Activated CD8-positive, alpha-beta memory T cell treated with anti-CD3 and anti-CD28 coated beads, Interleukin-2, amount 10 ng/mL, durations not matched to agents 7 days and 5 days (primary cell): Measurements from ENCODE around the gene ZNF253. TPM values are rescaled to one million over a fixed set of nuclear protein-coding genes. Genes with fewer than 3 reads are reported as not detected.
"Not testable (repeated sequence)": the region's sequence is repeated elsewhere in the genome, so short reads cannot be mapped to it uniquely, and the experiment has no call there.

ENCODE experiments used
- ATAC-seq: fragments of 150-1000 bp; cut with Tn5 transposase; one replicate; pipeline ENCODE4 v1.10.0; 2021; ENCODE audit warnings: moderate library complexity
- CTCF ChIA-PET: fragments of 350-600 bp; sonication (Branson Sonifier 250); formaldehyde crosslinking; loops from one replicate; lab custom pipeline; 2021; ENCODE audit warnings: antibody characterized with exemption; lab: Charles Lee
- DNase-seq: peaks from one replicate; pipeline ENCODE4 v3.0.0-alpha.2; 2020
- H3K27ac Mint-ChIP-seq: one replicate; pipeline ENCODE4 v1.8.0; 2021; ENCODE audit warnings: mild to moderate bottlenecking, mixed read lengths
- H3K27me3 Mint-ChIP-seq: one replicate; pipeline ENCODE4 v1.8.0; 2021; ENCODE audit warnings: mixed read lengths
- H3K36me3 Mint-ChIP-seq: one replicate; pipeline ENCODE4 v1.8.0; 2021; ENCODE audit warnings: mild to moderate bottlenecking, mixed read lengths
- H3K4me1 Mint-ChIP-seq: one replicate; pipeline ENCODE4 v1.8.0; 2021; ENCODE audit warnings: mixed read lengths
- H3K4me3 Mint-ChIP-seq: one replicate; pipeline ENCODE4 v1.8.0; 2021; ENCODE audit warnings: mild to moderate bottlenecking, moderate library complexity, mixed read lengths
- H3K9me3 Mint-ChIP-seq: one replicate; pipeline ENCODE4 v1.8.0; 2022; ENCODE audit warnings: low read depth, mixed read lengths
- total RNA-seq, 2 experiments: library from RNA; stranded (reverse); gene quantifications; one replicate each; pipeline ENCODE4 v1.2.3, GENCODE V29; 2021

ZNF253 gene
- total RNA-seq, 2 experiments from 2014 or later = 19.9 to 20.2 TPM

GRCh38 chr19:19860756-19861390, 4.8 kb upstream of the ZNF253 start:
- Mint-ChIP-seq H3K27ac (peak overlapping the region; percentile 80), H3K4me3 (peak overlapping the region; percentile 76), H3K9me3 (peaks cover 24% of the 10 kb centered on the region), H3K4me1 (peaks cover 8% of the 10 kb centered on the region), H3K27me3 (no peaks in the 10 kb centered on the region), H3K36me3 (peaks cover 45% of the 10 kb centered on the region)
- ATAC-seq = peak; percentile 21
- DNase-seq = peak; percentile 69
- CTCF ChIA-PET = no interaction called here

DNA sequence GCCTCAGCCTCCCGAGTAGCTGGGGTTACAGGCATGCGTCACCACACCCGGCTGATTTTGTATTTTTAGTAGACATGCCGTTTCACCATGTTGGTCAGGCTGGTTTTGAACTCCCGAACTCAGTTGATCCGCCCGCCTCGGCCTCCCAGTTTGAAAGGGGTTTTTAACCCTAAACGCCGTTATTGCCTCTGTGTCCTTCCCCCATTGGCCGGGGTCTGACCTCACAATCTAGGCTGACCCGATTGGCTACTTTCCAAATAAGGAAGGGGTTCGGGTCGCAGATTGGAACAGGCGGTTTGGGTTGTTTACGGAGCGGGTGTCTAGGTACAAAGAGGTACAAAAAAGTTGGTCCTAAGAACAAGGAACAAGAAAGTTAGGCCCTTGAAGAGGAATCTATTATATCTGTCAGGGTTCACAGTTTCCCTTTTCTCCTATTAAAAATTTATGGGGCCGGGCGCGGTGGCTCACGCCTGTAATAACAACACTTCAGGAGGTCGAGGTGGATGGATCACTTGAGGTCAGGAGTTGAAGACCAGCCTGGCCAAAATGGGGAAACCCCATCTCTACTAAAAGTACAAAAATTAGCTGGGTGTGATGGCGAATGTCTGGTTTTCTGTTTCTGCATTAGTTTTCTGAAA, 1.0 kb downstream of the ZNF253 start:
- peak overlapping the region; percentile 100 for H3K27ac Mint-ChIP-seq
- H3K4me3 Mint-ChIP-seq = peak overlapping the region; percentile 99
- DNase-seq = peak; percentile 83
- peaks cover 23% of the 10 kb centered on the region for H3K9me3 Mint-ChIP-seq
- peaks cover 45% of the 10 kb centered on the region for H3K36me3 Mint-ChIP-seq
- H3K27me3 Mint-ChIP-seq = no peaks in the 10 kb centered on the region
- CTCF ChIA-PET = interaction anchor here (0.6 to 2.3 kb wide), 4 partner anchors 31 to 200 kb away, joined by 3 to 16 read pairs (median 6); partner anchors contain the start of genes ZNF506 and ZNF93
- H3K4me1 Mint-ChIP-seq = peaks cover 26% of the 10 kb centered on the region
- ATAC-seq = peak; percentile 28

- ATAC-seq, CTCF ChIA-PET, H3K4me3 Mint-ChIP-seq, DNase-seq, H3K27me3 Mint-ChIP-seq, H3K27ac Mint-ChIP-seq: not testable (repeated sequence)
- peaks cover 69% of the 10 kb centered on the region for H3K36me3 Mint-ChIP-seq
- H3K9me3 Mint-ChIP-seq = peaks cover 22% of the 10 kb centered on the region
- peaks cover 42% of the 10 kb centered on the region for H3K4me1 Mint-ChIP-seq
Observed at GRCh38 chr19:19870086-19870485, 4.4 kb downstream of the ZNF253 start.

GRCh38 chr19:19871932-19872331, 6.2 kb downstream of the ZNF253 start:
- CTCF ChIA-PET = interaction anchor here (1.3 kb wide), 1 partner anchor 86 kb away, joined by 3 read pairs; no protein-coding TSS in a partner anchor
- no peak for ATAC-seq
- H3K27ac Mint-ChIP-seq = no peak overlapping the region
- DNase-seq = no peak
- peaks cover 80% of the 10 kb centered on the region for H3K36me3 Mint-ChIP-seq
- H3K9me3 Mint-ChIP-seq = peaks cover 32% of the 10 kb centered on the region
- peaks cover 40% of the 10 kb centered on the region for H3K4me1 Mint-ChIP-seq
- no peak overlapping the region for H3K4me3 Mint-ChIP-seq
- H3K27me3 Mint-ChIP-seq = no peaks in the 10 kb centered on the region

- Mint-ChIP-seq H3K27ac (no peak overlapping the region), H3K4me1 (peaks cover 27% of the 10 kb centered on the region), H3K9me3 (peaks cover 39% of the 10 kb centered on the region), H3K27me3 (no peaks in the 10 kb centered on the region), H3K36me3 (peaks cover 80% of the 10 kb centered on the region), H3K4me3 (no peak overlapping the region)
- ATAC-seq (no peak), DNase-seq (no peak)
- CTCF ChIA-PET = no interaction called here
Observed at GRCh38 chr19:19873381-19873780, 7.7 kb downstream of the ZNF253 start.

GRCh38 chr19:19877724-19878123, 12.0 kb downstream of the ZNF253 start:
- CTCF ChIA-PET = interaction anchor here (1.0 kb wide), 1 partner anchor 9 kb away, joined by 3 read pairs; no protein-coding TSS in a partner anchor
- Mint-ChIP-seq H3K9me3 (peaks cover 23% of the 10 kb centered on the region), H3K27ac (no peak overlapping the region), H3K27me3 (no peaks in the 10 kb centered on the region), H3K4me3 (no peak overlapping the region), H3K36me3 (peaks cover 79% of the 10 kb centered on the region), H3K4me1 (peaks cover 8% of the 10 kb centered on the region)
- DNase-seq (no peak), ATAC-seq (no peak)

GRCh38 chr19:19884583-19884982, 18.9 kb downstream of the ZNF253 start:
- ATAC-seq (no peak), DNase-seq (no peak)
- Mint-ChIP-seq H3K4me3 (no peak overlapping the region), H3K27me3 (no peaks in the 10 kb centered on the region), H3K9me3 (peaks cover 22% of the 10 kb centered on the region), H3K4me1 (no peaks in the 10 kb centered on the region), H3K36me3 (peaks cover 80% of the 10 kb centered on the region), H3K27ac (no peak overlapping the region)
- CTCF ChIA-PET = no interaction called here

- H3K4me3 Mint-ChIP-seq, H3K4me1 Mint-ChIP-seq, H3K27ac Mint-ChIP-seq, ATAC-seq, DNase-seq, H3K27me3 Mint-ChIP-seq, CTCF ChIA-PET: not testable (repeated sequence)
- H3K9me3 Mint-ChIP-seq = peaks cover 30% of the 10 kb centered on the region
- peaks cover 69% of the 10 kb centered on the region for H3K36me3 Mint-ChIP-seq
Observed at GRCh38 chr19:19892055-19892941, 26.6 kb downstream of the ZNF253 start.

GRCh38 chr19:19900139-19900728, 34.6 kb downstream of the ZNF253 start:
- H3K9me3 Mint-ChIP-seq = peaks cover 43% of the 10 kb centered on the region
- peak overlapping the region; percentile 88 for H3K4me3 Mint-ChIP-seq
- H3K4me1 Mint-ChIP-seq = peaks cover 24% of the 10 kb centered on the region
- ATAC-seq = peak; percentile 2
- CTCF ChIA-PET = interaction anchor here (0.8 to 2.5 kb wide), 3 partner anchors 12 to 79 kb away, joined by 3 to 16 read pairs (median 4); partner anchors contain the start of genes ZNF253 and ZNF506
- DNase-seq = peak; percentile 53
- H3K27ac Mint-ChIP-seq = peak overlapping the region; percentile 97
- H3K27me3 Mint-ChIP-seq = no peaks in the 10 kb centered on the region
- H3K36me3 Mint-ChIP-seq = peaks cover 77% of the 10 kb centered on the region

DNA sequence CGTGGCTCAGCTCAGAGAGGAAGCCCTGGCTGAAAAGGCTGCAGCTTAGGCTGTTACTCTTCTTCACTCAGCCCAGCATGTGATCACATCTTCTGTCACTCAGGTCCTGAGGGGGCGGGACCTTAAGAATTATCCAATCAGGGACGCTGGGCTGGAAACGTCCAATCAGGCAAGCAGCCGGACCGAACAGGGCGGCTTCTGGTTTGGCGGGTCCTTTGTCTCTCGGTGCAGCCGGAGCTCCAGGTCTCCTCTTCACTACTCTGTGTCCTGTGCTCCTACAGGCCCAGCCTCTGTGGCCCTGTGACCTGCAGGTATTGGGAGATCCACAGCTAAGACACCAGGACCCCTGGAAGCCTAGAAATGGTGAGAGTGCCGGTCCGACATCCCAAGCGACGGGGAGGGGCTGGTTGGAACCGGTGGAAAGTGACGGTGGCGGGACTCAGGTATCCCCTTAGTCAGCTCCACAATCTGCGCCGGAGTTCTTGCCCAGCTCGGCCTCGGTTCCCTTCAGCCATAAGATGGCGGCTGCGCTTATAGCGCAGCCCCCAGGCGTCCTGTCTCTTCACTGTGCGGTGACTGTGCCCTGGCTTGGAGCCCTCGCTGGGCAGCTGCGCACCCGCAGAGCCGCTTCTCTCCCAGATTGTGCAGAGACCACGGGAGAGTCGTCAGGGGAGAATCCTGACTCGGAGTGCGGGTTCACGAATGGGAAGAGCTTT, 35.2 kb downstream of the ZNF253 start, which contains the start of gene ZNF93:
Gene ZNF93, plus strand, starts transcription at position 218 of the 716 bp plus-strand sequence. Its CDS starts 143 bp downstream, at position 361.
- peaks cover 50% of the 10 kb centered on the region for H3K9me3 Mint-ChIP-seq
- H3K36me3 Mint-ChIP-seq = peaks cover 77% of the 10 kb centered on the region
- H3K4me3 Mint-ChIP-seq = peak within 1 kb of the TSS; percentile 88
- DNase-seq (peak; percentile 97), ATAC-seq (peak; percentile 98)
- peaks cover 27% of the 10 kb centered on the region for H3K4me1 Mint-ChIP-seq
- CTCF ChIA-PET = interaction anchor here (0.8 to 2.5 kb wide), 6 partner anchors 11 to 369 kb away, joined by 3 to 16 read pairs (median 4); partner anchors contain the start of genes ZNF253 and ZNF506
- no peaks in the 10 kb centered on the region for H3K27me3 Mint-ChIP-seq
- H3K27ac Mint-ChIP-seq = peak within 1 kb of the TSS; percentile 97

- ATAC-seq, H3K27me3 Mint-ChIP-seq, DNase-seq, H3K27ac Mint-ChIP-seq, H3K4me3 Mint-ChIP-seq, CTCF ChIA-PET: not testable (repeated sequence)
- Mint-ChIP-seq H3K9me3 (peaks cover 53% of the 10 kb centered on the region), H3K36me3 (peaks cover 85% of the 10 kb centered on the region), H3K4me1 (peaks cover 20% of the 10 kb centered on the region)
Observed at GRCh38 chr19:19907551-19907950, 41.9 kb downstream of the ZNF253 start.

- no peak overlapping the region for H3K27ac Mint-ChIP-seq
- peaks cover 12% of the 10 kb centered on the region for H3K4me1 Mint-ChIP-seq
- H3K9me3 Mint-ChIP-seq = peaks cover 49% of the 10 kb centered on the region
- H3K36me3 Mint-ChIP-seq = peaks cover 85% of the 10 kb centered on the region
- CTCF ChIA-PET = no interaction called here
- DNase-seq (no peak), ATAC-seq (no peak)
- H3K4me3 Mint-ChIP-seq = no peak overlapping the region
- H3K27me3 Mint-ChIP-seq = no peaks in the 10 kb centered on the region
Observed at GRCh38 chr19:19909654-19910053, 44.0 kb downstream of the ZNF253 start.
